Nephron (organoid): ENCODE data around the gene WHRN.

ENCODE experiments used
- H3K27ac Mint-ChIP-seq, 3 experiments: 2 replicates each; pipeline ENCODE4 v1.8.0; 2020; ENCODE audit warnings: mixed read lengths in 3 of 3, mild to moderate bottlenecking in 2 of 3, moderate library complexity in 1 of 3
- H3K27me3 Mint-ChIP-seq: 2 replicates; pipeline ENCODE4 v1.8.0; 2021; ENCODE audit warnings: low read depth, mild to moderate bottlenecking, moderate library complexity, mixed read lengths
- H3K36me3 Mint-ChIP-seq: 2 replicates; pipeline ENCODE4 v1.8.0; 2020; ENCODE audit warnings: low read depth, mixed read lengths
- H3K4me1 Mint-ChIP-seq: 2 replicates; pipeline ENCODE4 v1.8.0; 2020; ENCODE audit warnings: mixed read lengths
- H3K4me3 Mint-ChIP-seq, 3 experiments: 2 replicates each; pipeline ENCODE4 v1.8.0; 2020; ENCODE audit warnings: mild to moderate bottlenecking in 3 of 3, mixed read lengths in 3 of 3, moderate library complexity in 2 of 3
- H3K9me3 Mint-ChIP-seq: 2 replicates; pipeline ENCODE4 v1.8.0; 2020; ENCODE audit warnings: mixed read lengths
- TF ChIP-seq, protein P1 (sequence below), 3 experiments: fragments of 200-600 bp; sonication (generic); IDR thresholded peaks; one replicate each; pipeline ENCODE4 v1.5.0; 2021; ENCODE audit warnings: antibody characterized with exemption in 3 of 3; ENCODE audit not compliant: unreplicated experiment in 3 of 3

The WHRN gene

DNA sequence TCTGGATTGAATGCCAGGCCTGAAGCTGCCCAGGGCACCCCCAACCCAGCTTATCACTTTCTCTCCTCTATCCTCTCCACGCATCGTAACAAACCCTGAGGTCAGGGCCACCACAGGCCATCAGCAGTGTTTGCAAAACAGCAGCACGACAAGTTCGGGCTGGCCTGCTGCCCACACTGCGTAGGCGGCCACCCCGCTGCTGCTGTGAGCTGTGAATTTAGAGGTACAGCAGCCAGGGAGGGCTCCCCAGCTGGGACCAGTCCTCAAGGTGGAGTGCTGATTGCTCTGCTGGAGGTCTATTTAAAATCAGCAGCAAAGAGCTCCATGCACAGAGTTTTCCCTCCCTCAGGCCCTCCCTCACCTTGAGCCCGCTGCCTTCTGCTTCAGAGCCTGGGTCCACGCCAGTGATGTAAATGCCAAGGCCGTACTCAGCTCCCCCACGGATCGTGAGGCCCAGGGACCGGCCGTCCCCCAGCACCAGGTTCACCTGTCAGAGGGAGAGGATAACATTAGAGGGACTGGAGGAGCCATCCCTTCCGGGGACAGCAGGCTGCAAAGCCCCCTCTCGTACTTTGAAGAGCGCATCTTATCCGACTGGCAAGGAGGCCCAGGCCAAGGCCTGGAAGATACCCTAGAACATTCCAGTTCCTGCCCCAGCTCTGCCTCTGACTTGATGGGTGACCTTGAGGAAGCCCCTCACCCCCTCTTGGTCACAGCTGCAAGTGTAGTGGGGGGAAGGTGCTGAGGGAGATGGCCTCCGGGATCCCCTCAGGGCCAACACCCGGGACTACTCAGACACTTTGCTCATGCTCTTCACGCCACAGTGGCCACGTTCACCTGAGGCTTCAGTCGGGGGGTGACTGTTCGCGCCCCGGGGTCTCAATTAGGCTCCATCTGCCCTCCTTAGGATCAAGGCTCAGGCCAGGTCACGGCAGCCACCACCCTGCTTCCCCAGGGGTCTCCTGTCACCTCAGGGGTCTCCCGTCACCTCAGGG lies 39.1 kb downstream of the WHRN start:
- Mint-ChIP-seq H3K27me3 (peaks cover 4% of the 10 kb centered on the region), H3K4me1 (no peaks in the 10 kb centered on the region), H3K27ac (no peak overlapping the region), H3K4me3 (no peak overlapping the region), H3K36me3 (peaks cover 33% of the 10 kb centered on the region), H3K9me3 (peaks cover 2% of the 10 kb centered on the region)
- TF ChIP-seq, protein P1, sequence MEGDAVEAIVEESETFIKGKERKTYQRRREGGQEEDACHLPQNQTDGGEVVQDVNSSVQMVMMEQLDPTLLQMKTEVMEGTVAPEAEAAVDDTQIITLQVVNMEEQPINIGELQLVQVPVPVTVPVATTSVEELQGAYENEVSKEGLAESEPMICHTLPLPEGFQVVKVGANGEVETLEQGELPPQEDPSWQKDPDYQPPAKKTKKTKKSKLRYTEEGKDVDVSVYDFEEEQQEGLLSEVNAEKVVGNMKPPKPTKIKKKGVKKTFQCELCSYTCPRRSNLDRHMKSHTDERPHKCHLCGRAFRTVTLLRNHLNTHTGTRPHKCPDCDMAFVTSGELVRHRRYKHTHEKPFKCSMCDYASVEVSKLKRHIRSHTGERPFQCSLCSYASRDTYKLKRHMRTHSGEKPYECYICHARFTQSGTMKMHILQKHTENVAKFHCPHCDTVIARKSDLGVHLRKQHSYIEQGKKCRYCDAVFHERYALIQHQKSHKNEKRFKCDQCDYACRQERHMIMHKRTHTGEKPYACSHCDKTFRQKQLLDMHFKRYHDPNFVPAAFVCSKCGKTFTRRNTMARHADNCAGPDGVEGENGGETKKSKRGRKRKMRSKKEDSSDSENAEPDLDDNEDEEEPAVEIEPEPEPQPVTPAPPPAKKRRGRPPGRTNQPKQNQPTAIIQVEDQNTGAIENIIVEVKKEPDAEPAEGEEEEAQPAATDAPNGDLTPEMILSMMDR (IDR thresholded peaks at IDR 0.05; ENCODE audit: unreplicated experiment in 3 of 3) = no peak

DNA sequence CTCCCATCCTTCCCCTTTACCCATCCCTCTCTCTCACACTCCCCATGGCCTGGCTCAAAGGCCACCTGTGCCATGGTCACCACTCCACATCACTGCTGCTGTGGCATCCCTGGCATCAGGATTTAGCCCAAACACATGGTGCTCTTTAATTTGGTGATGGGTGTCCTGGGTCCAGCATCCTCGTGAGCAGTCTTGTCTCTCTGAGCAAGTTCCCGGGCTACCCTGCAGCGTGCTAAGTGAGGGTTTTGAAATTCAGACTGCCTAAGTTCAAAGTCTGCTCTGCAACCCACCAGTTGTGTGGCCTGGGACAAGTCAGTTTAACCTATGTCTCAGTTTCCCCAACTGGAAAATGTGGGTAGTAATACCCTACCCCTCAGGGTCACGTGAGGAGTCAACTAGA lies 39.9 kb downstream of the WHRN start:
- H3K27me3 Mint-ChIP-seq = peaks cover 4% of the 10 kb centered on the region
- peaks cover 33% of the 10 kb centered on the region for H3K36me3 Mint-ChIP-seq

GRCh38 chr9:114464281-114465051 lies 40.8 kb downstream of the WHRN start:
- no peak overlapping the region for H3K4me3 Mint-ChIP-seq
- H3K27ac Mint-ChIP-seq = no peak overlapping the region
- peaks cover 4% of the 10 kb centered on the region for H3K27me3 Mint-ChIP-seq
- peaks cover 12% of the 10 kb centered on the region for H3K4me1 Mint-ChIP-seq
- TF ChIP-seq, protein P1 (IDR thresholded peaks at IDR 0.05; ENCODE audit: unreplicated experiment in 3 of 3) = no peak
- no peaks in the 10 kb centered on the region for H3K9me3 Mint-ChIP-seq
- peaks cover 28% of the 10 kb centered on the region for H3K36me3 Mint-ChIP-seq

More for the DNA sequence above, 39.9 kb downstream of the WHRN start:
- no peak overlapping the region for H3K27ac Mint-ChIP-seq
- H3K9me3 Mint-ChIP-seq = peaks cover 2% of the 10 kb centered on the region
- TF ChIP-seq, protein P1 (IDR thresholded peaks at IDR 0.05; ENCODE audit: unreplicated experiment in 3 of 3) = no peak
- H3K4me3 Mint-ChIP-seq = no peak overlapping the region
- peaks cover 7% of the 10 kb centered on the region for H3K4me1 Mint-ChIP-seq

- no peak overlapping the region for H3K4me3 Mint-ChIP-seq
- H3K27ac Mint-ChIP-seq = no peak overlapping the region
- no peaks in the 10 kb centered on the region for H3K9me3 Mint-ChIP-seq
- TF ChIP-seq, protein P1 (IDR thresholded peaks at IDR 0.05; ENCODE audit: unreplicated experiment in 3 of 3) = no peak
- peaks cover 1% of the 10 kb centered on the region for H3K27me3 Mint-ChIP-seq
- peaks cover 12% of the 10 kb centered on the region for H3K4me1 Mint-ChIP-seq
- H3K36me3 Mint-ChIP-seq = peaks cover 23% of the 10 kb centered on the region
Observed at GRCh38 chr9:114462791-114463190, 42.5 kb downstream of the WHRN start.

DNA sequence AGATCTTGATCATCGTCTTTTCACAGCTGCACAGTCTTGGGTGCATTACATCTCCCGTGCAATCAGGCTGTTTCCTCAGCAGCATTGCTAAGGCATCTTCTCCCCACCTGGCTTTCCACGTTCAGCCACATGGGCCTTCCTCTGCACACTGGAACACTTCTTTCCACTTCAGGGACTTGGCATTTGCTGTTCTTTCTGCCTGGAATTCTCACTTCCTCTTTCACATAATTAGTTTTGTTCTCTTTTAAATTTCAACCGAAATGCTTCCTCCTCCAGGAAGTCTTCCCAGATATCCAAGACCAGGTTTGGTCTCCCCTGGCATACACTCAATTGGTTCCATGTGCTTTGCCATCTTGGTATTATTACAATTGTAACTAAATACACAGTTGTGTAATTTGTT lies 43.8 kb downstream of the WHRN start:
- Mint-ChIP-seq H3K27ac (no peak overlapping the region), H3K27me3 (no peaks in the 10 kb centered on the region), H3K9me3 (no peaks in the 10 kb centered on the region), H3K4me3 (no peak overlapping the region), H3K36me3 (peaks cover 16% of the 10 kb centered on the region), H3K4me1 (peaks cover 12% of the 10 kb centered on the region)
- TF ChIP-seq, protein P1 (IDR thresholded peaks at IDR 0.05; ENCODE audit: unreplicated experiment in 3 of 3) = no peak
